Endothelial cell of umbilical vein (primary cell): Measurements from ENCODE around the gene UTRN.

Source experiments
- MYC ChIP-seq: IDR thresholded peaks from one replicate; pipeline ENCODE4 v1.6.1; 2011; ENCODE audit warnings: mild to moderate bottlenecking, low read depth, low read length
- TF ChIP-seq, protein P1 (sequence below), 2 donors: IDR thresholded peaks; 1 replicate in 1 of 2; 2 replicates in 1 of 2; pipeline ENCODE4 v1.5.1; 2011; ENCODE audit warnings: low read length in 2 of 2, mild to moderate bottlenecking in 2 of 2, moderate library complexity in 2 of 2, control low read depth in 1 of 2, inconsistent platforms in 1 of 2, low read depth in 1 of 2; ENCODE audit not compliant: insufficient read depth in 1 of 2; ENCODE audit errors: extremely low read depth in 1 of 2

DNA sequence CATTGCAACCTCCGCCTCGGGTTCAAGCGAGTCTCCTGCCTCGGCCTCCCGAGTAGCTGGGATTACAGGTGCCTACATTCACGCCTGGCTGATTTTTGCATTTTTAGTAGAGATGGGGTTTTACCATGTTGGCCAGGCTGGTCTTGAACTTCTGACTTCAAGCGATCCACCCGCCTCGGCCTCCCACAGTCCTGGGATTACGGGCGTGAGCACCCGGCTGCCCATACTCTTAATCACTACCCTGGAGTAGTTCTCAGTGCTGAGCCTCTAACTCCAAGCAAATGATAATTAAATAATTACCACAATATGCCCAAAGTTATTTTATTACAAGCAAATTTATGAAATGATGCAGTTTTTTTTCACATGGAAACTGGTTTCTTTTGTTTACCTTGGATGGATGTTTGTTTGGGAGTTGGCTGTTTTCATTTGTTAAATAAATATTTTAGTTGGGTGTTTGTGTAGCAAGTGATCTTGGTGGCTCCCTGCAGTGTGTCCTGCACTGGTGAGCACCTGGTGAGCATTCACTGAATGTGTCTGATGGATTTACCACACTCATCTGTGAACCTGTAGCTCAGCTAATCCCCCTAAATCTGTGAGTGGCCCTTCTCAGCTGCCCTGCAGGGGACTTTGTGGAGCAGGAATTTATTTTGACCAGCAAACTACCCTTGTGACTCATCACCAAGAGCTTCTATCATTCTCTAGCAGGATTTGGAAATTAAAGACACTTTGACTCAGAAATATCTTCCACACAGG, 36.9 kb downstream of the UTRN start:
- TF ChIP-seq, protein P1, sequence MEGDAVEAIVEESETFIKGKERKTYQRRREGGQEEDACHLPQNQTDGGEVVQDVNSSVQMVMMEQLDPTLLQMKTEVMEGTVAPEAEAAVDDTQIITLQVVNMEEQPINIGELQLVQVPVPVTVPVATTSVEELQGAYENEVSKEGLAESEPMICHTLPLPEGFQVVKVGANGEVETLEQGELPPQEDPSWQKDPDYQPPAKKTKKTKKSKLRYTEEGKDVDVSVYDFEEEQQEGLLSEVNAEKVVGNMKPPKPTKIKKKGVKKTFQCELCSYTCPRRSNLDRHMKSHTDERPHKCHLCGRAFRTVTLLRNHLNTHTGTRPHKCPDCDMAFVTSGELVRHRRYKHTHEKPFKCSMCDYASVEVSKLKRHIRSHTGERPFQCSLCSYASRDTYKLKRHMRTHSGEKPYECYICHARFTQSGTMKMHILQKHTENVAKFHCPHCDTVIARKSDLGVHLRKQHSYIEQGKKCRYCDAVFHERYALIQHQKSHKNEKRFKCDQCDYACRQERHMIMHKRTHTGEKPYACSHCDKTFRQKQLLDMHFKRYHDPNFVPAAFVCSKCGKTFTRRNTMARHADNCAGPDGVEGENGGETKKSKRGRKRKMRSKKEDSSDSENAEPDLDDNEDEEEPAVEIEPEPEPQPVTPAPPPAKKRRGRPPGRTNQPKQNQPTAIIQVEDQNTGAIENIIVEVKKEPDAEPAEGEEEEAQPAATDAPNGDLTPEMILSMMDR (IDR thresholded peaks at IDR 0.05; ENCODE audit: extremely low read depth in 1 of 2, insufficient read depth in 1 of 2, low read depth in 1 of 2, low read length in 2 of 2), result no peak
- no peak for TF ChIP-seq MYC
